Spleen (tissue), 11 donors: ENCODE measurements around the gene ABCC3. TPM values are rescaled to one million over a fixed set of nuclear protein-coding genes. Genes with fewer than 3 reads are reported as not detected.

ENCODE experiments used
- DNase-seq: peaks from one replicate; pipeline ENCODE4 v3.0.0-alpha.2; 2020
- H3K27ac ChIP-seq, 8 donors: fragments of 200-600 bp; sonication (generic) in 7 of 8; 1 replicate in 4 of 8; 2 replicates in 4 of 8; pipeline versions ENCODE4 v1.5.0 to v1.8.0; 2016 to 2021; ENCODE audit warnings: inconsistent platforms in 4 of 8, mild to moderate bottlenecking in 4 of 8, moderate library complexity in 1 of 8
- H3K27me3 ChIP-seq, 7 donors: fragments of 200-600 bp; sonication (generic) in 6 of 7; replicated peaks in 1 of 7; 1 replicate in 4 of 7; 2 replicates in 3 of 7; pipeline versions ENCODE4 v1.5.0 to v1.8.0; 2016 to 2021; ENCODE audit warnings: inconsistent platforms in 3 of 7, mild to moderate bottlenecking in 1 of 7
- H3K36me3 ChIP-seq, 6 donors: fragments of 200-600 bp; sonication (generic) in 5 of 6; 1 replicate in 4 of 6; 2 replicates in 2 of 6; pipeline versions ENCODE4 v1.5.0 to v1.8.0; 2016 to 2021; ENCODE audit warnings: inconsistent platforms in 2 of 6
- H3K4me1 ChIP-seq, 6 donors: fragments of 200-600 bp; sonication (generic) in 5 of 6; 1 replicate in 3 of 6; 2 replicates in 3 of 6; pipeline versions ENCODE4 v1.5.0 to v1.8.0; 2016 to 2021; ENCODE audit warnings: inconsistent platforms in 3 of 6
- H3K4me3 ChIP-seq, 8 donors: fragments of 200-600 bp; sonication (generic) in 7 of 8; 1 replicate in 4 of 8; 2 replicates in 4 of 8; pipeline versions ENCODE4 v1.5.0 to v1.8.0; 2016 to 2021; ENCODE audit warnings: inconsistent platforms in 4 of 8, mild to moderate bottlenecking in 4 of 8, moderate library complexity in 2 of 8
- H3K9me3 ChIP-seq, 8 donors: fragments of 200-600 bp; sonication (generic) in 7 of 8; 1 replicate in 4 of 8; 2 replicates in 4 of 8; pipeline versions ENCODE4 v1.5.0 to v1.8.0; 2016 to 2021; ENCODE audit warnings: inconsistent platforms in 4 of 8
- CTCF ChIP-seq, 11 experiments: fragments of 200-600 bp in 7 of 11; fragments of 450-650 bp in 4 of 11; sonication (generic) in 4 of 11; IDR thresholded peaks in 8 of 11; conservative IDR thresholded peaks in 3 of 11; 1 replicate in 7 of 11; 2 replicates in 4 of 11; pipeline versions ENCODE4 v1.4.0 to v1.8.0; 2016 to 2021; ENCODE audit warnings: antibody characterized with exemption in 11 of 11, inconsistent platforms in 4 of 11, mild to moderate bottlenecking in 1 of 11
- POLR2A ChIP-seq, 3 donors: fragments of 450-650 bp; IDR thresholded peaks; one replicate each; pipeline ENCODE4 v1.5.1; 2017; ENCODE audit warnings: antibody characterized with exemption in 3 of 3, mild to moderate bottlenecking in 1 of 3
- POLR2AphosphoS5 ChIP-seq, 3 donors: sonication (generic); formaldehyde crosslinking; IDR thresholded peaks; one replicate each; pipeline ENCODE4 v1.5.1; 2017; ENCODE audit warnings: antibody characterized with exemption in 3 of 3
- WGBS, 5 donors: extraction: QIAGEN DNeasy Blood & Tissue Kit in 3 of 5; methylation state at CpG; one replicate each; pipeline versions ENCODE4 v1.1.5 to v1.1.7; 2013 to 2018; 5-methylcytosine and 5-hydroxymethylcytosine counted together
- intact Hi-C: fragments of 100-400 bp; cut with DNase I; formaldehyde crosslinking; loops from one replicate; pipeline ENCODE4 v1.15.0; 2023; ENCODE audit warnings: low total_unique reads
- polyA plus RNA-seq, 3 donors: library from polyadenylated mRNA; stranded (reverse); fragments of 200-250 nt; gene quantifications; one replicate each; pipeline ENCODE4 v1.2.1, GENCODE V29; 2013
- total RNA-seq, 7 donors: library from RNA; depleted of rRNA in 3 of 7; stranded (reverse); fragments of >200 nt in 3 of 7; fragmentation: NEBNext Ultra II Directional in 4 of 7; extraction: Animal tissue kit (Norgen Biotek cat#: 25700) in 4 of 7; gene quantifications; one replicate each; pipeline versions ENCODE4 v1.1.0 to v1.2.1, GENCODE V29; 2016 to 2021
- donor health status: healthy with polysubstance abuse.
- donor health status: DM: no; HTN: no; CAD: no; lungs with moderate emphysema.
- donor health status: DM: no; HTN: no; CAD: no.
- donor health status: Bipolar disorder and iron deficiency.
- donor health status: healthy.
- donor health status: DM: no; HTN: no; CAD: no.
- donor health status: DM: yes; HTN: yes; CAD: no.

ABCC3 gene
- total and polyA plus RNA-seq, 10 donors = 8.6 to 37.1 (median 30.0) TPM

DNA sequence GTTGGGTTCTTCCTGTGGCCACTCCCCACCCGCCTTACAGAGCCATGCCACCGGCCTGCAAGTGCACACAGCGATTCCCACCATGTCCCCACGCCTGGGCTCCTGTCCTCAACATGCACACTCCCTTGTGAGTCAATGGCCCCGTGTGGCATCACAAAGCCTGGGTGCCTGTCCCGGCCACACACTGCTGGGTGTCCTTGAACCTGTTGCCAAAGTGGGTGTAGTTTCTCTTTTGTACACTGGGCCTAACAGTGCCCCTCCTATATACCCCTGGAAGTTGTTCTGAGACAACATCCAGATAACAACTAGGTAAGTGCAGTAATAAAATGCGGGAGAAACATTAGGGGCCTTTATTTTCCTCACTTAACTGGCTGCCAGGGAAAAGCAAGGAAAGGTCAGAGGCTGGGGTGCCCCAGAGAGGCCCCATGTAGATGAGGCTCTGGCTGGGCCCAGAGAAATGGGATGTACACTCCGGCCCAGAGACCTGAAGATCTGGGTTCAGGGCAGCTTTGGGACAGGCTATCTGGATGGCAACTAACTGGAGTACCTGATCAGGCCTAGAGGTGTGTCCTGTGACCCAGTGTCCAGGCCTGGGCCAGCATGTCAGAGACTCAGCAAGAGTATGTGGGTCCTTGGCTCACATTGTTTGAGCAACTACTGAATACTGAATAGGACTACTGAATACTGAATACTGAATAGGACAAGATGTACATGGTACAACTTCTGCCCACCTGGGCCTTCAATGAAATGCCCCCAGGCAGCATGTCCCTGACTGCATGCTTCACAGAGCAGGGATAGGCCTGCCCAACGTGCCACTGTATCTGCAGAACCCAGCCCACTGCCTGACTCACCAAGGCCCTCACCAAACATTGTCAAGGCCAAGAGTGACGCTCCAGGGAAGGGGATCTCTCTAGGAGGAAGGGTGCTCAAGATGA is 8.3 kb downstream of the ABCC3 start:
- H3K4me1 ChIP-seq = peaks cover 28 to 57% (median 44%) of the 10 kb centered on the region in 6 donors
- 82 to 88% (median 85%) methylated on average over 10 of the region's 10 CpGs for WGBS, 5 donors

GRCh38 chr17:50645748-50646682 is 11.3 kb downstream of the ABCC3 start:
- peaks cover 8 to 27% (median 16%) of the 10 kb centered on the region in 6 donors for H3K4me1 ChIP-seq
- H3K27ac ChIP-seq = no peak overlapping the region
- intact Hi-C loops = no loop called here
- 84 to 95% (median 89%) methylated on average over 3 of the region's 3 CpGs for WGBS, 5 donors
- no peak for DNase-seq
- peaks cover 0 to 3% (median 0%) of the 10 kb centered on the region in 7 donors for H3K27me3 ChIP-seq
- no peak overlapping the region for H3K4me3 ChIP-seq
- TF ChIP-seq POLR2AphosphoS5 (IDR thresholded peaks at IDR 0.05) (no peak), CTCF (IDR thresholded peaks at IDR 0.05 in 8 of 11, conservative IDR thresholded peaks at IDR 0.05 in 3 of 11) (no peak), POLR2A (IDR thresholded peaks at IDR 0.05) (no peak)
- no peaks in the 10 kb centered on the region for H3K36me3 ChIP-seq
- no peaks in the 10 kb centered on the region for H3K9me3 ChIP-seq

More for the DNA sequence above, 8.3 kb downstream of the ABCC3 start:
- TF ChIP-seq POLR2AphosphoS5 (IDR thresholded peaks at IDR 0.05) (no peak), CTCF (IDR thresholded peaks at IDR 0.05 in 8 of 11, conservative IDR thresholded peaks at IDR 0.05 in 3 of 11) (no peak), POLR2A (IDR thresholded peaks at IDR 0.05) (no peak)
- no peaks in the 10 kb centered on the region for H3K9me3 ChIP-seq
- peaks cover 0 to 19% (median 0%) of the 10 kb centered on the region in 7 donors for H3K27me3 ChIP-seq
- H3K27ac ChIP-seq = no peak overlapping the region
- H3K36me3 ChIP-seq = no peaks in the 10 kb centered on the region
- no peak for DNase-seq
- intact Hi-C loops = no loop called here
- no peak overlapping the region for H3K4me3 ChIP-seq

DNA sequence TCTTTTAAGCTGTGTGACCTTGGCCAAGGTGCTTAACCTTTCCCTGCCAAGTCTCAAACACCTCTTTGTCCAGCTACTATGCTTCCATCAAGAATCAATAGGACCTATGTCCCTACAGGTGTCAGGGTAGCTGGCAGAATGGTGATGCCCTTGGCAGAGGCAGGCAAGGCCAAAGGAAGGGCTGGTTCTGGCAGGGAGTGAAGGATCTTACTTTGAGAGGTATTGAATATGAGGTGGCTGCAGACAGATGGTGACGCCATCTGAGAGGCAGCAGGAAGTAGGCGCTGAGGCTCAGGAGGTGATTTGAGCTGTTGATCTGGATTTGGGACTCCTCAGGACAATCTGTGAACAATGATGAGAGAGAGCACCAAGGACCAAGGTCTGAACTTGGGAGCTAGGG is 12.5 kb downstream of the ABCC3 start:
- Histone ChIP-seq H3K9me3 (peaks cover 0 to under 1% (median 0%) of the 10 kb centered on the region in 8 donors), H3K4me1 (peaks cover 0 to 18% (median 5%) of the 10 kb centered on the region in 6 donors), H3K4me3 (no peak overlapping the region), H3K27me3 (no peaks in the 10 kb centered on the region), H3K36me3 (no peaks in the 10 kb centered on the region), H3K27ac (no peak overlapping the region)
- WGBS, 5 donors = 48 to 82% (median 63%) methylated on average over 2 of the region's 2 CpGs
- intact Hi-C loops = no loop called here
- DNase-seq = no peak
- TF ChIP-seq CTCF (IDR thresholded peaks at IDR 0.05 in 8 of 11, conservative IDR thresholded peaks at IDR 0.05 in 3 of 11) = no peak
